Measurements from ENCODE around the gene ITPKC.
"Not testable (repeated sequence)": the region's sequence is repeated elsewhere in the genome, so short reads cannot be mapped to it uniquely, and the experiment has no call there.

Gene ITPKC

GRCh38 chr19:40771101-40771862 is 54.4 kb downstream of the ITPKC start:
- not testable (repeated sequence) for DNase-seq

DNA sequence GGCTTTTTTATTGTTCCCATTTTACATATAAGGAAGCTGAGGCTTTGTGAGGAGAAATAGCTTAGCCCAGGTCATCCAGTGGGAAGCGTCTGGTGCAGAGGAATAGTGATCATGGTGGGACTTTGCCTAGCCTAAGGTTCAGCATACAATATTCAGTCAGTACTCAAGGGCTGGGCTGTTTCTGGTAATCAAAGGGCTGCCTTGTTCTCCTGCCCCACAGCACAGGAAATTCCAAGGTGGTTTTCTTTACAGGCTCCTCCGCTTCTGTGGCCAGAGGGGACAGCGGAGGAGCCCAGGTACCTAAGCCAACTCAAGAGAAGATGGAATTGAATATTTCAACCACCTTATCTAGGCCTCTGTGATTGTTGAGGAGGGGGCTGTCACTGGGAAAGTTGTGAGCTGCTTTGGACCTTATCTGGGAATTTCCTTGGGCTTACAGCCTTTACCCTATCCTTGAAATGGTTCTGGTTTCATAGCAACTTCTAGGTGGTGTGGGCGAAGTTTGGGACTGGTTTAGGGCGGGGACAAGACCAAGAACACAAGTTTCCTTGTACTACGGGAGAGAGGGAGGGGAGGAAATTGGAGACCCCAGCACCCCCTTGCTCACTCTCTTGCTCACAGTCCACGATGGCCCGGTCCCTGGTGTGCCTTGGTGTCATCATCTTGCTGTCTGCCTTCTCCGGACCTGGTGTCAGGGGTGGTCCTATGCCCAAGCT is 58.2 kb downstream of the ITPKC start, which contains the start of gene MIA:
Gene MIA, plus strand, starts transcription at position 606 of the 716 bp plus-strand sequence. Its CDS starts 22 bp downstream, at position 628.
- DNase-seq: no peak

GRCh38 chr19:40775632-40776022 is 58.7 kb downstream of the ITPKC start:
- DNase-seq: no peak

- DNase-seq: no peak
These were observed 59.5 kb downstream of the ITPKC start for GRCh38 chr19:40776364-40776763.

DNA sequence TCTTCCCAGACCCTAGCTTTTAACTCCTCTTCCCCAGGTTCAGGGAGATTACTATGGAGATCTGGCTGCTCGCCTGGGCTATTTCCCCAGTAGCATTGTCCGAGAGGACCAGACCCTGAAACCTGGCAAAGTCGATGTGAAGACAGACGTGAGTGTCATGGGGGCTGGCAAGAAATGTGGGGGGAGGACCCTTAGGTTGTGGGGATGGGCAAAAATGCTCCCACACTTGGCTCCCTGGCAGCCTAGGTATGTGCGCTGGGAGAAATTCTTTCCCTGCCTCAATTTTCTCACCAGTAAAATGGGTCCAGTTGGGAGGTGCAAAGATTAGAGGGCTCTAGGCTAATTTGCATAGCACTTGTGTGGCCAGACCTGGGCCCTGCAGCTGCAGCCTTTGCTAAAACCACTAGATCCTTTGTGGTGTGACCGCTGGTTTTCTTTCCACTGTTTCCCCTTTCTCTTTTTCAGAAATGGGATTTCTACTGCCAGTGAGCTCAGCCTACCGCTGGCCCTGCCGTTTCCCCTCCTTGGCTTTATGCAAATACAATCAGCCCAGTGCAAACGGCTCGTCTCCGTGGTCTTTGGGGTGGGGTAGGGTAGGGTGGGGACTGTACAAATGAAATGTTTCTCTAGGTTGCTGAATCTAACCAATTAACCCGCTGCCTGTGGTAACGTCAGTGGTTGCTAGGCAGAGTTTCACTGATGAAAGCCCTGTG is 60.2 kb downstream of the ITPKC start:
- DNase-seq: peak; percentile 99

DNA sequence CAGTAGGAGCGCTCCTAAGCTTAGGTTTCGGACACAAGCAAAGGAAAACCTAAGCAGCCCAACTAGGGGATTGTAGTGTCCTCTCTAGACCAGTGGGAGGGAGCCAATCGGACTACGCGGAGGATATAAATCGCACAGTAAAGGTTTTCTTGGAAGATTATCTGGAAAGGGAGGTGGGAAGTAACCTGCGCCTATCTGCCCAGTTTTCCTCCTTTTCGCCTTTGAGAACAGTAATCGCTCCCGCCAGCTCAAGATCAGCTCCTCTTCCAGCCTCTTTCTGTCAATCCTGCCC is 60.7 kb downstream of the ITPKC start:
- no peak for DNase-seq

DNA sequence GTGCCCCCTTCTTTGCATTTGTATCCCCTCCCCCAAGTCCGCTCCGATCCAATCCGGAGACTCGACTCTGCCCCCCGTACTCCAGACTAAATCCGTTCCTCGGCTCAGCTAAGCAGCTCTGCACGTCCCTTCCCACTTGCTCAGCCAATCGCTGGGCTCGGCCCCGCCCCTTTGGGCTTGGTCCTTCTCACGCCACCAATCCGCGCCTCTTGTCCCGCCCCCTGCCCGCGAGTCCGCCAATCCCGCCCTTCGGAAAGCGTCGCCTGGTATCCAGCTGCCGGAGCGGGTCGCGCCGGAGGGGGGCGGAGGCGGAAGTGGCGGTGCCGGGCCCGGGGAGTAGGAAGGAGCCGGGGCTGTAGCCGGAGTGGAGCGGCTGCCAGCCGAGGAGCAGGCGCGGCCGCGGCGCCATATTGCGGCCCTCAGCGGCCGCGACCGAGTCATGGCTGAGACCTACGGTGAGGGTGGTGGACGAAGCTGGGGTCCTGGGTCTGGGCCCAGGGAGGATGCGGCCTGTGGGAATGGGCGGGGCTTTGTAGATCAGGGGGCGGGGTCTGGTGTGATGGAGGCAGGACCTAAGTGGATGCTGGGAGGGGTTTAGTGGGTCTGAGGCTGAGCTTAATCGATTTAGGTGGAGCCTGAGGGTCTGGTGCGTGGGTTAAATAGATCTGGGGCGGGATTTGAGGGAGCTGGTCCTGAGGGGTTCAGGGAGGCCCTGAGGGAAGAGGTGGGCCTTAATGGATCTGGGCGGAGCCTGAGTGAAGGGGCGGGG is 61.2 kb downstream of the ITPKC start, which contains the start of gene RAB4B:
Gene RAB4B, plus strand, starts transcription at position 311 of the 769 bp plus-strand sequence. Its CDS starts 129 bp downstream, at position 440.
- DNase-seq: peak; percentile 100

- no peak for DNase-seq
These were observed 61.9 kb downstream of the ITPKC start for GRCh38 chr19:40778706-40779284.

- DNase-seq: no peak
These were observed 63.7 kb downstream of the ITPKC start for GRCh38 chr19:40780582-40780981.

GRCh38 chr19:40781140-40781539 is 64.2 kb downstream of the ITPKC start:
- no peak for DNase-seq

DNA sequence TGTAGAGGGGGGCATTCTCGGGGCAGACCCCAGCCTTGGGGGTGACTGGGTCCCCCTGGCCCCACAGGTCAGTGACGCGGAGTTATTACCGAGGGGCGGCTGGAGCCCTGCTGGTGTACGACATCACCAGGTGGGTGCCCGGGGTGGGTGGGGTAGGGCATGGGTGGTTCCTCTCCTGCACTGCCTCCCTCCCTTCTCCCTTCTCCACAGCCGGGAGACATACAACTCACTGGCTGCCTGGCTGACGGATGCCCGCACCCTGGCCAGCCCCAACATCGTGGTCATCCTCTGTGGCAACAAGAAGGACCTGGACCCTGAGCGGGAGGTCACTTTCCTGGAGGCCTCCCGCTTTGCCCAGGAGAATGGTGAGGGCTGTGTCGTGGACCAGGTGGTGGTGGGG is 66.8 kb downstream of the ITPKC start:
- DNase-seq: no peak

- DNase-seq: not testable (repeated sequence)
These were observed 67.2 kb downstream of the ITPKC start for GRCh38 chr19:40784146-40784545.

DNA sequence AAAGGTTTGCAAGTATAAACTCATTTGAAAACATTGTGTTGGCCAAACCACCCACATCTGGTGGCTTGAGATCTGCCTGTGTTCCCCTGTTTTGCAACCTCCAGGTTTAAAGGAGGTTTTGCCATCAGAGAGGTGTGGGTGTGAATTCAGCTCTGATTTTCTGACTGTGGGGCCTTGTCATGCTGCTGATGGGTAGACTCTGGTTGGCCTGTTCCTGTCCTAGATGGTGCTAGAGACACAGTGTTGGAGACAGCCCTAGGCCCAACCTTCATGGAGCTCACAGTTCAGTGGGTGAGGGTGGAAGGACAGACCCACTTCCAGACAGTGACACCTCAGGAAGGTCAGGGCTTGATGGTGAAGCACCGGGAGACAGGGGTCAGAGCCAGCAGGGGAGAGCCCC is 68.6 kb downstream of the ITPKC start:
- DNase-seq: no peak

DNA sequence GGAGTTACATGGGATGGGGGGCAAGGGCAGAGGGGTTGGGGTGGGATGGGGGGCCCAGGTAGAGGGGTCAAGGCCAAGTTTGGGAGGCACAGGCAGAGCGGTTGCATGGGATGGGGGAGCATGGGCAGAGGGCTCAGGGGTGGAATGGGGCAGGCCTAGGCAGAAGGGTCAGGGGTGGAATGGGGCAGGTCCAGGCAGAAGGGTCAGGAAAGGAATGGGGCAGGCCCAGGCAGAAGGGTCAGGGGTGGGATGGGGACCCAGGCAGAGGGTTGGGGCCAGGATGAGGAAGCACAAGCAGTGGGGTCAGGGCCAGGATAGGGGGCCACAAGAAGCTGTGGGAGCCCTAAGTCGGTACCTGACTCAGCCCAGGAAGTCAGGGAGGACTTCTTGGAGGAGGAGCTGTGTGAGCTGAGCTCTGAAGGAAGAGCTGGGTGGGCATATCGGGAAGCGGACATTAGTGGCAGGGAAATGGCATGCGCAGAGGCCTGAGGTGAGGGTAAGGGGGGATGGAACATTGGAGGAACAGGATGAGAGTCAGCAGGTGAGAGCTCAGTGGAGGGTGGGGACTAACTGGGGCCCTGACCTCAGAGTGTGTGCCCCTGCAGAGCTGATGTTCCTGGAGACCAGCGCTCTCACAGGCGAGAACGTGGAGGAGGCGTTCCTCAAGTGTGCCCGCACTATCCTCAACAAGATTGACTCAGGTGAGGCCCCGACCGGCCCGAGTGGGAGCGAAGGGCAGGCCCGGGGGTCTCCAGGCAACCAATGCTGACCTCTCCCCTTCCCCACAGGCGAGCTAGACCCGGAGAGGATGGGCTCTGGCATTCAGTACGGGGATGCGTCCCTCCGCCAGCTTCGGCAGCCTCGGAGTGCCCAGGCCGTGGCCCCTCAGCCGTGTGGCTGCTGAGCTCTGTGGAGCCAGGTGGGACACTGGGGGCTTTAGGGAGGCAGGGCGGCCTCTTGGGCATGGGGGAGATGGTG is 69.4 kb downstream of the ITPKC start:
- no peak for DNase-seq

Measured in NCI-H526 (cell line).